ENCODE measurements around the gene FBXO3. TPM values are rescaled to one million over a fixed set of nuclear protein-coding genes. Genes with fewer than 3 reads are reported as not detected.

Gene FBXO3
- total and polyA plus RNA-seq, 9 of the 15 experiments (the other 6 are each of a cell fraction or from before 2014, with no cell fraction given): 11.6 to 59.3 (median 29.2) TPM

- TF ChIP-seq NCOR1 (IDR thresholded peaks at IDR 0.05) (no peak), ZNF316 (IDR thresholded peaks at IDR 0.05) (peak; percentile 48; the same call in 1 of the 2 replicates), ZNF444 (CRISPR knock-in tag; IDR thresholded peaks at IDR 0.05) (no peak), RBBP5 (IDR thresholded peaks at IDR 0.05; ENCODE audit: borderline replicate concordance, insufficient read depth, low read length, poor library complexity, severe bottlenecking) (peak; percentile 6), ETS2 (tag; IDR thresholded peaks at IDR 0.05; ENCODE audit: borderline replicate concordance, poor library complexity, severe bottlenecking) (no peak), BRF1 (IDR thresholded peaks at IDR 0.05; ENCODE audit: borderline replicate concordance, extremely low read depth, insufficient read length) (no peak), ZBTB9 (CRISPR knock-in tag; IDR thresholded peaks at IDR 0.05) (0 out of 2 replicates have a peak, but pooled peaks have one; percentile 16), ZNF384 (IDR thresholded peaks at IDR 0.05; ENCODE audit: low read depth, low read length) (peak; percentile 77), PCBP2 (IDR thresholded peaks at IDR 0.05; ENCODE audit: low read depth, low read length, poor library complexity, severe bottlenecking) (no peak), TFE3 (CRISPR knock-in tag; IDR thresholded peaks at IDR 0.05) (peak; percentile 36; the same call in 1 of the 2 replicates)
- TF ChIP-seq, protein P1, sequence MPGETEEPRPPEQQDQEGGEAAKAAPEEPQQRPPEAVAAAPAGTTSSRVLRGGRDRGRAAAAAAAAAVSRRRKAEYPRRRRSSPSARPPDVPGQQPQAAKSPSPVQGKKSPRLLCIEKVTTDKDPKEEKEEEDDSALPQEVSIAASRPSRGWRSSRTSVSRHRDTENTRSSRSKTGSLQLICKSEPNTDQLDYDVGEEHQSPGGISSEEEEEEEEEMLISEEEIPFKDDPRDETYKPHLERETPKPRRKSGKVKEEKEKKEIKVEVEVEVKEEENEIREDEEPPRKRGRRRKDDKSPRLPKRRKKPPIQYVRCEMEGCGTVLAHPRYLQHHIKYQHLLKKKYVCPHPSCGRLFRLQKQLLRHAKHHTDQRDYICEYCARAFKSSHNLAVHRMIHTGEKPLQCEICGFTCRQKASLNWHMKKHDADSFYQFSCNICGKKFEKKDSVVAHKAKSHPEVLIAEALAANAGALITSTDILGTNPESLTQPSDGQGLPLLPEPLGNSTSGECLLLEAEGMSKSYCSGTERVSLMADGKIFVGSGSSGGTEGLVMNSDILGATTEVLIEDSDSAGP (CRISPR knock-in tag; IDR thresholded peaks at IDR 0.05): no peak
- TF ChIP-seq, protein P2, sequence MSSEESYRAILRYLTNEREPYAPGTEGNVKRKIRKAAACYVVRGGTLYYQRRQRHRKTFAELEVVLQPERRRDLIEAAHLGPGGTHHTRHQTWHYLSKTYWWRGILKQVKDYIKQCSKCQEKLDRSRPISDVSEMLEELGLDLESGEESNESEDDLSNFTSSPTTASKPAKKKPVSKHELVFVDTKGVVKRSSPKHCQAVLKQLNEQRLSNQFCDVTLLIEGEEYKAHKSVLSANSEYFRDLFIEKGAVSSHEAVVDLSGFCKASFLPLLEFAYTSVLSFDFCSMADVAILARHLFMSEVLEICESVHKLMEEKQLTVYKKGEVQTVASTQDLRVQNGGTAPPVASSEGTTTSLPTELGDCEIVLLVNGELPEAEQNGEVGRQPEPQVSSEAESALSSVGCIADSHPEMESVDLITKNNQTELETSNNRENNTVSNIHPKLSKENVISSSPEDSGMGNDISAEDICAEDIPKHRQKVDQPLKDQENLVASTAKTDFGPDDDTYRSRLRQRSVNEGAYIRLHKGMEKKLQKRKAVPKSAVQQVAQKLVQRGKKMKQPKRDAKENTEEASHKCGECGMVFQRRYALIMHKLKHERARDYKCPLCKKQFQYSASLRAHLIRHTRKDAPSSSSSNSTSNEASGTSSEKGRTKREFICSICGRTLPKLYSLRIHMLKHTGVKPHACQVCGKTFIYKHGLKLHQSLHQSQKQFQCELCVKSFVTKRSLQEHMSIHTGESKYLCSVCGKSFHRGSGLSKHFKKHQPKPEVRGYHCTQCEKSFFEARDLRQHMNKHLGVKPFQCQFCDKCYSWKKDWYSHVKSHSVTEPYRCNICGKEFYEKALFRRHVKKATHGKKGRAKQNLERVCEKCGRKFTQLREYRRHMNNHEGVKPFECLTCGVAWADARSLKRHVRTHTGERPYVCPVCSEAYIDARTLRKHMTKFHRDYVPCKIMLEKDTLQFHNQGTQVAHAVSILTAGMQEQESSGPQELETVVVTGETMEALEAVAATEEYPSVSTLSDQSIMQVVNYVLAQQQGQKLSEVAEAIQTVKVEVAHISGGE (CRISPR knock-in tag; IDR thresholded peaks at IDR 0.05): no peak
- TF ChIP-seq, protein P3, sequence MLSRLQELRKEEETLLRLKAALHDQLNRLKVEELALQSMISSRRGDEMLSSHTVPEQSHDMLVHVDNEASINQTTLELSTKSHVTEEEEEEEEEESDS (CRISPR knock-in tag; IDR thresholded peaks at IDR 0.05): no peak
- TF ChIP-seq, protein P4, sequence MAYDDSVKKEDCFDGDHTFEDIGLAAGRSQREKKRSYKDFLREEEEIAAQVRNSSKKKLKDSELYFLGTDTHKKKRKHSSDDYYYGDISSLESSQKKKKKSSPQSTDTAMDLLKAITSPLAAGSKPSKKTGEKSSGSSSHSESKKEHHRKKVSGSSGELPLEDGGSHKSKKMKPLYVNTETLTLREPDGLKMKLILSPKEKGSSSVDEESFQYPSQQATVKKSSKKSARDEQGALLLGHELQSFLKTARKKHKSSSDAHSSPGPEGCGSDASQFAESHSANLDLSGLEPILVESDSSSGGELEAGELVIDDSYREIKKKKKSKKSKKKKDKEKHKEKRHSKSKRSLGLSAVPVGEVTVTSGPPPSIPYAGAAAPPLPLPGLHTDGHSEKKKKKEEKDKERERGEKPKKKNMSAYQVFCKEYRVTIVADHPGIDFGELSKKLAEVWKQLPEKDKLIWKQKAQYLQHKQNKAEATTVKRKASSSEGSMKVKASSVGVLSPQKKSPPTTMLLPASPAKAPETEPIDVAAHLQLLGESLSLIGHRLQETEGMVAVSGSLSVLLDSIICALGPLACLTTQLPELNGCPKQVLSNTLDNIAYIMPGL (CRISPR knock-in tag; IDR thresholded peaks at IDR 0.05): 0 out of 2 replicates have a peak, but pooled peaks have one; percentile 27
Measured at GRCh38 chr11:33735271-33736147, 38.8 kb downstream of the FBXO3 start (continued).
